HepG2 (cell line): ENCODE results near the gene OXLD1. TPM values are rescaled to one million over a fixed set of nuclear protein-coding genes. Genes with fewer than 3 reads are reported as not detected.

Source experiments
- BATF2 ChIP-seq: sonication (generic); formaldehyde crosslinking; IDR thresholded peaks from 2 replicates; pipeline ENCODE4 v1.8.0; 2022; ENCODE audit warnings: mild to moderate bottlenecking, missing genetic modification reagents, moderate library complexity
- BCL3 ChIP-seq: sonication (generic); formaldehyde crosslinking; IDR thresholded peaks from 2 replicates; pipeline ENCODE4 v1.5.1; 2020; ENCODE audit warnings: mild to moderate bottlenecking, missing genetic modification reagents, moderate library complexity
- DDIT3 ChIP-seq: sonication (generic); formaldehyde crosslinking; IDR thresholded peaks from 2 replicates; pipeline ENCODE4 v1.4.0; 2020; ENCODE audit warnings: mild to moderate bottlenecking, missing genetic modification reagents
- EZH2 ChIP-seq: conservative IDR thresholded peaks from 2 replicates; pipeline ENCODE4 v1.6.1; 2012; ENCODE audit warnings: mild to moderate bottlenecking, low read depth, low read length, moderate library complexity
- HHEX ChIP-seq: IDR thresholded peaks from 2 replicates; pipeline ENCODE4 v1.6.1; 2016; ENCODE audit warnings: control low read depth
- HNF1B ChIP-seq: sonication (generic); formaldehyde crosslinking; IDR thresholded peaks from 2 replicates; pipeline ENCODE4 v1.5.1; 2020; ENCODE audit warnings: mild to moderate bottlenecking, moderate library complexity, missing genetic modification reagents
- KDM1A ChIP-seq: IDR thresholded peaks from 2 replicates; pipeline ENCODE4 v1.6.1; 2016; ENCODE audit warnings: missing compliant biosample characterization
- MAFF ChIP-seq: IDR thresholded peaks from 2 replicates; pipeline ENCODE4 v1.6.1; 2011; ENCODE audit warnings: low read depth, low read length, improper control_type of control experiment
- RXRB ChIP-seq: IDR thresholded peaks from 2 replicates; pipeline ENCODE4 v1.6.1; 2016; ENCODE audit warnings: borderline replicate concordance, missing genetic modification reagents, missing compliant biosample characterization
- SSRP1 ChIP-seq: IDR thresholded peaks from 2 replicates; pipeline ENCODE4 v1.6.1; 2016; ENCODE audit warnings: control low read depth
- TFE3 ChIP-seq: IDR thresholded peaks from 2 replicates; pipeline ENCODE4 v1.6.1; 2016
- ZMAT3 ChIP-seq: sonication (generic); formaldehyde crosslinking; conservative IDR thresholded peaks from 2 replicates; pipeline ENCODE4 v1.7.0; 2021; ENCODE audit warnings: missing genetic modification reagents
- ZNF12 ChIP-seq: sonication (generic); formaldehyde crosslinking; IDR thresholded peaks from 2 replicates; pipeline ENCODE4 v1.5.0; 2020; ENCODE audit warnings: missing genetic modification reagents
- ZNF124 ChIP-seq: sonication (generic); formaldehyde crosslinking; IDR thresholded peaks from 2 replicates; pipeline ENCODE4 v1.4.0; 2020; ENCODE audit warnings: missing genetic modification reagents
- ZNF205 ChIP-seq: IDR thresholded peaks from 2 replicates; pipeline ENCODE4 v1.6.1; 2018; ENCODE audit warnings: missing biosample characterization, missing genetic modification reagents
- ZNF30 ChIP-seq: sonication (generic); formaldehyde crosslinking; IDR thresholded peaks from 2 replicates; pipeline ENCODE4 v1.5.0; 2020; ENCODE audit warnings: mild to moderate bottlenecking, missing genetic modification reagents
- ZNF329 ChIP-seq: sonication (generic); formaldehyde crosslinking; IDR thresholded peaks from 2 replicates; pipeline ENCODE4 v1.9.0; 2021; ENCODE audit warnings: low read depth, mild to moderate bottlenecking, missing genetic modification reagents
- ZNF451 ChIP-seq: sonication (generic); formaldehyde crosslinking; IDR thresholded peaks from 2 replicates; pipeline ENCODE4 v1.5.0; 2020; ENCODE audit warnings: mild to moderate bottlenecking, missing genetic modification reagents
- ZNF543 ChIP-seq: sonication (generic); formaldehyde crosslinking; IDR thresholded peaks from 2 replicates; pipeline ENCODE4 v1.4.0; 2020; ENCODE audit warnings: mild to moderate bottlenecking, missing genetic modification reagents
- ZNF562 ChIP-seq: sonication (generic); formaldehyde crosslinking; IDR thresholded peaks from 2 replicates; pipeline ENCODE4 v1.8.0; 2022; ENCODE audit warnings: missing genetic modification reagents, borderline replicate concordance
- ZNF703 ChIP-seq: sonication (generic); formaldehyde crosslinking; IDR thresholded peaks from 2 replicates; pipeline ENCODE4 v1.5.1; 2020; ENCODE audit warnings: missing genetic modification reagents, mild to moderate bottlenecking, moderate library complexity, borderline replicate concordance
- ZNF781 ChIP-seq: sonication (generic); formaldehyde crosslinking; IDR thresholded peaks from 2 replicates; pipeline ENCODE4 v1.5.1; 2020; ENCODE audit warnings: borderline replicate concordance, mild to moderate bottlenecking, missing genetic modification reagents; ENCODE audit errors: not compliant biosample characterization
- polyA plus RNA-seq, 8 experiments: library from polyadenylated mRNA; depleted of rRNA in 3 of 8; stranded (reverse) in 7 of 8; unstranded in 1 of 8; fragments of >200 nt; fragmentation: Illumina TruSeq in 4 of 8; extraction: Trizol in 4 of 8; gene quantifications; 2 replicates each; pipeline versions ENCODE4 v1.2.1 to v1.2.3, GENCODE V29; 2011 to 2016; ENCODE audit warnings: low read depth in 4 of 8, missing spikeins in 1 of 8, mixed read lengths in 1 of 8; ENCODE audit not compliant: insufficient read depth in 1 of 8
- total RNA-seq, 5 experiments: library from RNA; depleted of rRNA; stranded (reverse); fragments of >200 nt; fragmentation: Illumina TruSeq; extraction: Trizol; gene quantifications; 2 replicates each; pipeline ENCODE4 v1.2.3, GENCODE V29; 2016; ENCODE audit warnings: low read depth in 1 of 5
- TF ChIP-seq, protein P1 (sequence below): sonication (generic); formaldehyde crosslinking; IDR thresholded peaks from 2 replicates; pipeline ENCODE4 v1.4.0; 2020; ENCODE audit warnings: missing genetic modification reagents, low read depth, mild to moderate bottlenecking, borderline replicate concordance
- TF ChIP-seq, protein P2 (sequence below): sonication (generic); formaldehyde crosslinking; IDR thresholded peaks from 2 replicates; pipeline ENCODE4 v1.4.0; 2020; ENCODE audit warnings: missing genetic modification reagents

OXLD1 gene
- total and polyA plus RNA-seq, 2 of the 13 experiments (the other 11 are each of a cell fraction or from before 2014, with no cell fraction given), result 27.1 to 37.5 TPM

DNA sequence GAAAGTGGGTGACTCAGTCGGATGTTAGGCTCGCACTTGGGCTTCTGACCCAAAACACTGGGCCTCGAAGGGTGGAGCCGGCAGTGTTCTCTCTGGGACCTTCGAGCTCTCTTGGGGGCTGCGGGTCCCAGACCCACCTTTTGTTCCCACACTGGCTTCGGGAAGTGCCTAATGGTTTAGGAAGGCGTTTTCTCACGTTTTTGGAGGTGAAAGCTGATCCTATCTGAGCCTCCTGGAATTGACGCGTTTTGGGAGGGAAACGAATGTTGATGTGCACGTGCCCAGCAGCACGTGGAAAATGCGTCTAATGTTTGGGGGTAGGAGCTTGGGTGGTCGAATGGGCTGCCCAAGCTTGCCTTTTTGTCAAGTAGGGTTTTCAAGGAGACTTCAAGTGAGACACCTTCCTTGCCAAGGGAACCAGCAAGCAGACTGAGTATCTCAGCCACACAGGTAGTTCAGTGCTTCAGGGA, 18.1 kb upstream of the OXLD1 start (continued):
- TF ChIP-seq HNF1B (CRISPR knock-in tag), result 0 out of 2 replicates have a peak, but pooled peaks have one; percentile 32
- TF ChIP-seq ZNF781 (CRISPR knock-in tag), result peak; percentile 21
- TF ChIP-seq, protein P1, sequence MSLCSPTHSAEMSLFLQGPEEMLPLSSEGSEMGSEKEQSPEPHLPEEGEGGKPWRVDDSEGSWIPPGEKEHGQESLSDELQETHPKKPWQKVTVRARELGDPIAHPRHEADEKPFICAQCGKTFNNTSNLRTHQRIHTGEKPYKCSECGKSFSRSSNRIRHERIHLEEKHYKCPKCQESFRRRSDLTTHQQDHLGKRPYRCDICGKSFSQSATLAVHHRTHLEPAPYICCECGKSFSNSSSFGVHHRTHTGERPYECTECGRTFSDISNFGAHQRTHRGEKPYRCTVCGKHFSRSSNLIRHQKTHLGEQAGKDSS, result no peak
- TF ChIP-seq KDM1A (CRISPR knock-in tag), result no peak
- no peak for TF ChIP-seq EZH2
- no peak for TF ChIP-seq ZNF562 (CRISPR knock-in tag)
- no peak for TF ChIP-seq ZMAT3
- TF ChIP-seq BATF2 (CRISPR knock-in tag), result peak; percentile 80; the same call in 1 of the 2 replicates
- TF ChIP-seq ZNF205 (CRISPR knock-in tag), result no peak
- 0 out of 2 replicates have a peak, but pooled peaks have one; percentile 1 for TF ChIP-seq ZNF451 (CRISPR knock-in tag)
- TF ChIP-seq HHEX (CRISPR knock-in tag), result no peak
- TF ChIP-seq ZNF329 (CRISPR knock-in tag), result no peak
- TF ChIP-seq ZNF12, result 0 out of 2 replicates have a peak, but pooled peaks have one; percentile 17
- 0 out of 2 replicates have a peak, but pooled peaks have one; percentile 25 for TF ChIP-seq ZNF543
- no peak for TF ChIP-seq MAFF
- TF ChIP-seq, protein P2, sequence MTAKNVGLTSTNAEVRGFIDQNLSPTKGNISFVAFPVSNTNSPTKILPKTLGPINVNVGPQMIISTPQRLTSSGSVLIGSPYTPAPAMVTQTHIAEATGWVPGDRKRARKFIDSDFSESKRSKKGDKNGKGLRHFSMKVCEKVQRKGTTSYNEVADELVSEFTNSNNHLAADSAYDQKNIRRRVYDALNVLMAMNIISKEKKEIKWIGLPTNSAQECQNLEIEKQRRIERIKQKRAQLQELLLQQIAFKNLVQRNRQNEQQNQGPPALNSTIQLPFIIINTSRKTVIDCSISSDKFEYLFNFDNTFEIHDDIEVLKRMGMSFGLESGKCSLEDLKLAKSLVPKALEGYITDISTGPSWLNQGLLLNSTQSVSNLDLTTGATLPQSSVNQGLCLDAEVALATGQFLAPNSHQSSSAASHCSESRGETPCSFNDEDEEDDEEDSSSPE (CRISPR knock-in tag), result peak; percentile 64; the same call in 1 of the 2 replicates
- TF ChIP-seq ZNF703 (CRISPR knock-in tag), result 0 out of 2 replicates have a peak, but pooled peaks have one; percentile 23
- no peak for TF ChIP-seq ZNF30 (CRISPR knock-in tag)
- TF ChIP-seq RXRB (CRISPR knock-in tag), result no peak
- TF ChIP-seq DDIT3, result no peak
- 0 out of 2 replicates have a peak, but pooled peaks have one; percentile 7 for TF ChIP-seq SSRP1
- TF ChIP-seq TFE3 (CRISPR knock-in tag), result peak; percentile 52; the same call in 1 of the 2 replicates
- TF ChIP-seq BCL3 (CRISPR knock-in tag), result peak; percentile 12; the same call in 1 of the 2 replicates
- no peak for TF ChIP-seq ZNF124 (CRISPR knock-in tag)
